GM21825 (cell line): ENCODE measurements around the gene CDH26.

Source experiments
- ATAC-seq: cut with Tn5 transposase; IDR thresholded peaks from one replicate; pipeline ENCODE4 v1.9.1; 2021; ENCODE audit warnings: mild to moderate bottlenecking, moderate library complexity; ENCODE audit not compliant: unreplicated experiment

Gene CDH26

GRCh38 chr20:60057866-60058807 lies 99.9 kb downstream of the CDH26 start:
- ATAC-seq: no peak

- no peak for ATAC-seq
Observed at GRCh38 chr20:60058879-60059278, 100.7 kb downstream of the CDH26 start.

- ATAC-seq: no peak
Observed at GRCh38 chr20:60060006-60060557, 101.9 kb downstream of the CDH26 start.

GRCh38 chr20:60060593-60060992 lies 102.4 kb downstream of the CDH26 start:
- ATAC-seq: no peak

- no peak for ATAC-seq
Observed at GRCh38 chr20:60062431-60063047, 104.3 kb downstream of the CDH26 start.

GRCh38 chr20:60063048-60063451 lies 104.8 kb downstream of the CDH26 start:
- no peak for ATAC-seq

GRCh38 chr20:60063739-60064380 lies 105.6 kb downstream of the CDH26 start:
- no peak for ATAC-seq
